Measurements from ENCODE around the gene LMO2.

The LMO2 gene

DNA sequence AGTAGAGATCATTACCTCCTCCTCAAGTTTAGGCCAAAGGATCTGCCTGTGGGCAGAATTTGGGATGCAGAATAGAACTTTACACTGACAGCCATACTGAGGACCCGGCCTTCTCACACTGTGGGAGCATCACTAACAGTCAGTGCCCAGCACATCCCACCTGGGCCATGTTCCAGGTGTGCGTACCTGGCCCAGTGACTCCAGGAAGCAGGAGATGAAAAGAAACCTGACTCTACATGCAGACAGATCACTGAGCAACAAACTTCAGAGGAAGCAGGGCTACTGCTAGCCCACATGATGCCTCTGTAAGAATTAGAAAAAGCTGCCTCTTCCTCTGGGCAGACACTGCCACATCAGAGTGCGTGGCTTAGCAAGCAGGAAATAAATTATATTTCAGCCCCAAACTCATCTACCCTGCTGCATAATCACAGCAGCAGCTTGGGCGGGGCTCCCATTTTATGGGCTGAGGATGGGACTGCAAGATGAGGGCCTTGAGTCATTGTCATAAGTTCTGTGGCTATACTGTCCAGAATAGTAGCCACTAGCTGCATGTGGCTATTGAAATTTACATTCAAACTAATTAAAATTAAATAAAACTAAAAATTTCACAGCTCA, 6.0 kb upstream of the LMO2 start:
- Mint-ChIP-seq H3K4me1 (peaks cover 53% of the 10 kb centered on the region), H3K4me3 (no peak overlapping the region), H3K27ac (no peak overlapping the region), H3K27me3 (ENCODE audit: low read depth, poor library complexity) (no peaks in the 10 kb centered on the region), H3K9me3 (no peaks in the 10 kb centered on the region), H3K36me3 (ENCODE audit: low read depth) (no peaks in the 10 kb centered on the region)
- no peak for DNase-seq
- TF ChIP-seq, protein P1, sequence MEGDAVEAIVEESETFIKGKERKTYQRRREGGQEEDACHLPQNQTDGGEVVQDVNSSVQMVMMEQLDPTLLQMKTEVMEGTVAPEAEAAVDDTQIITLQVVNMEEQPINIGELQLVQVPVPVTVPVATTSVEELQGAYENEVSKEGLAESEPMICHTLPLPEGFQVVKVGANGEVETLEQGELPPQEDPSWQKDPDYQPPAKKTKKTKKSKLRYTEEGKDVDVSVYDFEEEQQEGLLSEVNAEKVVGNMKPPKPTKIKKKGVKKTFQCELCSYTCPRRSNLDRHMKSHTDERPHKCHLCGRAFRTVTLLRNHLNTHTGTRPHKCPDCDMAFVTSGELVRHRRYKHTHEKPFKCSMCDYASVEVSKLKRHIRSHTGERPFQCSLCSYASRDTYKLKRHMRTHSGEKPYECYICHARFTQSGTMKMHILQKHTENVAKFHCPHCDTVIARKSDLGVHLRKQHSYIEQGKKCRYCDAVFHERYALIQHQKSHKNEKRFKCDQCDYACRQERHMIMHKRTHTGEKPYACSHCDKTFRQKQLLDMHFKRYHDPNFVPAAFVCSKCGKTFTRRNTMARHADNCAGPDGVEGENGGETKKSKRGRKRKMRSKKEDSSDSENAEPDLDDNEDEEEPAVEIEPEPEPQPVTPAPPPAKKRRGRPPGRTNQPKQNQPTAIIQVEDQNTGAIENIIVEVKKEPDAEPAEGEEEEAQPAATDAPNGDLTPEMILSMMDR (IDR thresholded peaks at IDR 0.05) = no peak

DNA sequence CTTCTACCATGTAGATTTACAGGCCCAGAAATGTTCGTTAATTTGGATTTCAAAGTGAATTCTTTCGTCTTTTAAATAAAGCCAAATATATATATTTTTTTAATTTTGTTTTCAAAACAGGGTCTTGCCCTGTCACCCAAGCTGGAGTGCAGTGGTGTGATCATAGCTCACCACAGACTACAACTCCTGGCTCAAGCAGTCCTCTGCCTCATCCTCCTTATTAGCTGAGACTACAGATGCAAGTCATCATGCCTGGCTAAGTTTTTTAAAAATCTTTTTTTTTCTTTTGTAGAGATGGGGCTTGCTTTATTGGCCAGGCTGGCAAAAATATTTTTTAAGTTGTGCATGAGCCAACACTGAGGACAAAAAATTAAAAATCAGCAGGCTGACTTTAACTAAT, 5.0 kb upstream of the LMO2 start:
- TF ChIP-seq, protein P1 (IDR thresholded peaks at IDR 0.05) = no peak
- no peak for DNase-seq
- Mint-ChIP-seq H3K9me3 (no peaks in the 10 kb centered on the region), H3K27ac (no peak overlapping the region), H3K4me3 (no peak overlapping the region), H3K4me1 (peaks cover 61% of the 10 kb centered on the region), H3K27me3 (ENCODE audit: low read depth, poor library complexity) (no peaks in the 10 kb centered on the region), H3K36me3 (ENCODE audit: low read depth) (no peaks in the 10 kb centered on the region)

DNA sequence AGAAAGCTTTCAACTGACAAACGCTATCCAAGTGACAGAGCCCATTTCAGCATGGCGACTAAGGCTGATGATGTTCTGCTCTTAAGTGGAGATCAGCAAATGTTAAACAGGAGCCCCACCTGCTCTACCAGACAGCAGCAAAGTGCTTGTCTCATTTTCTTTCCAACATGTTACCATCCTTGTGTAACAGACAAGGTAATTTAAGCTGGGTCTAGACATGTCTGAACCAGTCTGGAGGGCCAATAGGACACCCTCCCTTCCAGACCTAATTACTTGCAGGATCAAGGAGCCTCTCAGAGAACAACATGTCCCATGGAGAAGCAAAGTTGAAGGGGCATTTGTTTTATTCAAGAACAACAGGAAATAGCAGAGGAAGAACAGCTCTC, 3.9 kb upstream of the LMO2 start:
- peaks cover 73% of the 10 kb centered on the region for H3K4me1 Mint-ChIP-seq
- peaks cover 1% of the 10 kb centered on the region for H3K27me3 Mint-ChIP-seq (ENCODE audit: low read depth, poor library complexity)
- no peak overlapping the region for H3K4me3 Mint-ChIP-seq
- no peak for DNase-seq
- no peaks in the 10 kb centered on the region for H3K36me3 Mint-ChIP-seq (ENCODE audit: low read depth)
- peak overlapping the region; percentile 18 for H3K27ac Mint-ChIP-seq
- H3K9me3 Mint-ChIP-seq = no peaks in the 10 kb centered on the region
- TF ChIP-seq, protein P1 (IDR thresholded peaks at IDR 0.05) = no peak

DNA sequence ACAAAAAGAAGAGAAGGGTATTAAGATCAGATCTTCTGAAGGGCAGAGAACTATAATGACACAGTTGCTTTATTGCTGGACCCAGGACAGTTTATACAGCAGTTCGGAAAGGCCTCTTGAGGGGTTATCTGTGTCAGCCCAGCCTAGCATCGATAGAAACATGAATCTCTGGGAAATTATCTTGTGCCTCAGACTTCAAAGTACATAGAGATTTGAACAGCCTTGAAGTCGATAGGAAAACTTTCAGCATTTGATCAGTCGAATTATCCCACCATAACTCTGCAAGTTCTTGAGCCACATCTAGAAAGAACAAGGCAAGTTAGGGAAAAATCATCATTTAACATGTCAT, 2.5 kb upstream of the LMO2 start:
- no peaks in the 10 kb centered on the region for H3K9me3 Mint-ChIP-seq
- peaks cover 2% of the 10 kb centered on the region for H3K27me3 Mint-ChIP-seq (ENCODE audit: low read depth, poor library complexity)
- TF ChIP-seq, protein P1 (IDR thresholded peaks at IDR 0.05) = no peak
- no peak overlapping the region for H3K4me3 Mint-ChIP-seq
- H3K4me1 Mint-ChIP-seq = peaks cover 63% of the 10 kb centered on the region
- no peaks in the 10 kb centered on the region for H3K36me3 Mint-ChIP-seq (ENCODE audit: low read depth)
- no peak overlapping the region for H3K27ac Mint-ChIP-seq
- DNase-seq = no peak

DNA sequence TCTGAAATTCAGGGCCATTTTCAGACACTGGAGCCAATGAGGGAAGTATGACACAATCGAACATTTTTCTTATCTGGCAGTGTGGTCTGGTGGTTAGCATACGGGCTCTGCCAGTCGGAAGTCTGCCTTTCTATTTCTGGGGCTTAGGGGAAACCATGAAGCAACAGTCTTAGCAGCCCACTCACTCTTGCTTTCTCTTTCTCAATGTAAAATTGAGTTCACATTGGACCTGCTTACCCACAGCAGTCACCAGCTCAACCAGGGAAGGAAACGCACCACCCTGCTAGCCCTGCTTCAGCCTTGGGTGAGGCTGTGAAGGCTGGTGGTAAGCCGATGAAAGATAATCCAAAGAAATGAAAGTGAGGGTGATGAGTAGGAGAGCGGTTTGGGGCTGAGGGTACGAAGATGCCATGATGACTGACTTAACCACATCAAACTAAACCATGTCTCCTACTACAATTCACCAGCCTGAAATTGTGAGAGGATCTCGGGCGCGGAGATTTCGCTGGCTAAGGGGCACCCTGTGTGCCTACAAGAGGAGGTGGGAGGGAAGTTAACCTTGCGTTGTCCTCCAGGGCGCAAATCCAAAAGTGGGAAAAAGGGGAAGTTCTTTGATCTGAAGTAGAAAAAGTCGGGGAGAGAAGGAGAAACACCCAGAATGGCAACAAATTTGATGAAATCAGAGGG, 2.0 kb upstream of the LMO2 start:
- H3K27ac Mint-ChIP-seq = no peak overlapping the region
- H3K36me3 Mint-ChIP-seq (ENCODE audit: low read depth) = no peaks in the 10 kb centered on the region
- H3K4me3 Mint-ChIP-seq = no peak overlapping the region
- H3K4me1 Mint-ChIP-seq = peaks cover 58% of the 10 kb centered on the region
- TF ChIP-seq, protein P1 (IDR thresholded peaks at IDR 0.05) = no peak
- no peaks in the 10 kb centered on the region for H3K9me3 Mint-ChIP-seq
- H3K27me3 Mint-ChIP-seq (ENCODE audit: low read depth, poor library complexity) = peaks cover 2% of the 10 kb centered on the region
- no peak for DNase-seq
